Endothelial cell of umbilical vein (primary cell): Measurements from ENCODE around the gene AMN1. TPM values are rescaled to one million over a fixed set of nuclear protein-coding genes. Genes with fewer than 3 reads are reported as not detected.
"Not testable (repeated sequence)": the region's sequence is repeated elsewhere in the genome, so short reads cannot be mapped to it uniquely, and the experiment has no call there.

Experiments
- BruUV-seq: library from RNA; stranded (reverse); fragments of 400-500 nt; replicated peaks from 2 replicates; lab custom pipeline; 2021; lab: Mats Ljungman, UMichigan
- CTCF ChIA-PET: fragments of 300-600, 350-600 bp; sonication (Branson Sonifier 250); formaldehyde crosslinking; loops from one replicate; lab custom pipeline; 2021; ENCODE audit warnings: antibody characterized with exemption, inconsistent platforms; lab: Charles Lee
- POLR2A ChIA-PET: fragments of 300-600, 350-600 bp; sonication (Branson Sonifier 250); formaldehyde crosslinking; loops from one replicate; lab custom pipeline; 2021; ENCODE audit warnings: antibody characterized with exemption, inconsistent platforms; lab: Charles Lee
- DNase-seq: peaks from one replicate; pipeline ENCODE4 v3.0.0-alpha.2; 2011; ENCODE audit warnings: low read depth, low spot score
- FAIRE-seq: peaks from 2 replicates; lab custom pipeline; 2011; peaks lifted over from hg19 to GRCh38; lab: Jason Lieb, UNC
- H2AFZ ChIP-seq: 2 replicates; pipeline ENCODE4 v1.6.0; 2012; ENCODE audit warnings: low read depth, low read length, control low read depth, inconsistent platforms
- H3K27ac ChIP-seq: 2 replicates; pipeline ENCODE4 v1.5.1; 2011; ENCODE audit warnings: low read depth, mild to moderate bottlenecking, control low read depth, low read length, moderate library complexity; ENCODE audit not compliant: insufficient read depth
- H3K27me3 ChIP-seq, 2 experiments: 2 replicates each; pipeline versions ENCODE4 v1.6.0 to v1.6.1; 2011; ENCODE audit warnings: low read length in 2 of 2, mixed read lengths in 1 of 2; ENCODE audit not compliant: control insufficient read depth in 2 of 2, insufficient read depth in 2 of 2
- H3K36me3 ChIP-seq, 2 experiments: 2 replicates in 1 of 2; 3 replicates in 1 of 2; pipeline ENCODE4 v1.5.1; 2011; ENCODE audit warnings: low read length in 2 of 2, mild to moderate bottlenecking in 1 of 2, moderate library complexity in 1 of 2; ENCODE audit not compliant: control insufficient read depth in 2 of 2, insufficient read depth in 2 of 2; ENCODE audit errors: extremely low read depth in 1 of 2
- H3K4me1 ChIP-seq: 3 replicates; pipeline ENCODE4 v1.5.1; 2011; ENCODE audit warnings: mild to moderate bottlenecking, low read length; ENCODE audit not compliant: control insufficient read depth, insufficient read depth; ENCODE audit errors: extremely low read depth
- H3K4me2 ChIP-seq: 2 replicates; pipeline ENCODE4 v1.6.1; 2011; ENCODE audit warnings: low read length, control low read depth, mixed read lengths; ENCODE audit not compliant: insufficient read depth
- H3K4me3 ChIP-seq, 3 experiments: fragments of 200-600 bp in 1 of 3; sonication (generic), shearing (Covaris generic) in 1 of 3; replicated peaks in 1 of 3; 2 replicates each; pipeline ENCODE4 v1.5.1; 2011 to 2016; ENCODE audit warnings: control low read depth in 3 of 3, low read length in 3 of 3, mild to moderate bottlenecking in 2 of 3, inconsistent platforms in 1 of 3, low read depth in 1 of 3, moderate library complexity in 1 of 3; ENCODE audit not compliant: insufficient read depth in 1 of 3
- H3K79me2 ChIP-seq: 2 replicates; pipeline ENCODE4 v1.6.0; 2012; ENCODE audit warnings: low read length, inconsistent platforms; ENCODE audit not compliant: control insufficient read depth, insufficient read depth
- H3K9ac ChIP-seq: replicated peaks from 2 replicates; pipeline ENCODE3; 2011; ENCODE audit warnings: low read length, control low read depth; ENCODE audit not compliant: insufficient read depth; ENCODE audit errors: extremely low read depth
- H3K9me1 ChIP-seq: replicated peaks from 3 replicates; pipeline ENCODE4 v1.6.0; 2011; ENCODE audit warnings: mild to moderate bottlenecking, low read length; ENCODE audit not compliant: control insufficient read depth, insufficient read depth; ENCODE audit errors: extremely low read depth
- H3K9me3 ChIP-seq: replicated peaks from 2 replicates; pipeline ENCODE4 v1.5.1; 2012; ENCODE audit warnings: low read length, inconsistent platforms; ENCODE audit not compliant: control insufficient read depth, insufficient read depth
- H4K20me1 ChIP-seq: replicated peaks from 2 replicates; pipeline ENCODE3; 2011; ENCODE audit warnings: mild to moderate bottlenecking, low read length; ENCODE audit not compliant: control insufficient read depth, insufficient read depth; ENCODE audit errors: extremely low read depth
- CTCF ChIP-seq, 2 donors: IDR thresholded peaks; 1 replicate in 1 of 2; 2 replicates in 1 of 2; pipeline ENCODE4 v1.5.1; 2011; ENCODE audit warnings: low read length in 2 of 2, mild to moderate bottlenecking in 2 of 2, moderate library complexity in 2 of 2, control low read depth in 1 of 2, inconsistent platforms in 1 of 2, low read depth in 1 of 2; ENCODE audit not compliant: insufficient read depth in 1 of 2; ENCODE audit errors: extremely low read depth in 1 of 2
- EZH2 ChIP-seq: IDR thresholded peaks from 2 replicates; pipeline ENCODE4 v1.6.1; 2012; ENCODE audit warnings: borderline replicate concordance, low read depth, mild to moderate bottlenecking, moderate library complexity, low read length, inconsistent platforms; ENCODE audit not compliant: severe bottlenecking
- FOS ChIP-seq: IDR thresholded peaks from 2 replicates; pipeline ENCODE4 v1.6.1; 2011; ENCODE audit warnings: mild to moderate bottlenecking, low read length, moderate library complexity, borderline replicate concordance; ENCODE audit not compliant: insufficient read depth
- GATA2 ChIP-seq: IDR thresholded peaks from 2 replicates; pipeline ENCODE4 v1.7.0; 2011; ENCODE audit warnings: low read depth, mild to moderate bottlenecking, moderate library complexity, mixed read lengths, low read length; ENCODE audit not compliant: insufficient read length, insufficient read depth
- JUN ChIP-seq: IDR thresholded peaks from 2 replicates; pipeline ENCODE4 v1.6.1; 2011; ENCODE audit warnings: borderline replicate concordance, low read depth; ENCODE audit not compliant: insufficient read length, insufficient read depth
- MAX ChIP-seq: IDR thresholded peaks from 2 replicates; pipeline ENCODE4 v1.6.1; 2011; ENCODE audit not compliant: insufficient read depth, insufficient read length
- MYC ChIP-seq: IDR thresholded peaks from one replicate; pipeline ENCODE4 v1.6.1; 2011; ENCODE audit warnings: mild to moderate bottlenecking, low read depth, low read length
- POLR2A ChIP-seq: IDR thresholded peaks from 2 replicates; pipeline ENCODE4 v1.6.1; 2012; ENCODE audit warnings: low read depth, mild to moderate bottlenecking, control low read depth, low read length
- POLR2AphosphoS5 ChIP-seq: IDR thresholded peaks from 2 replicates; pipeline ENCODE4 v1.6.1; 2012; ENCODE audit warnings: low read depth, mild to moderate bottlenecking, control low read depth, low read length, moderate library complexity; ENCODE audit not compliant: insufficient read depth
- dilution Hi-C: fragments of 300-500 bp; cut with MboI; formaldehyde crosslinking; loops from one replicate; pipeline ENCODE4 v1.15.0; 2019; ENCODE audit warnings: low sequenced_read_pairs; ENCODE audit not compliant: extremely low pct_ligation_motif_present
- intact Hi-C: fragments of 100-400 bp; cut with micrococcal nuclease; formaldehyde crosslinking; loops from one replicate; pipeline ENCODE4 v1.10.0; 2022
- polyA plus RNA-seq, 4 experiments: library from polyadenylated mRNA; depleted of rRNA in 3 of 4; stranded (reverse) in 3 of 4; unstranded in 1 of 4; fragments of >200 nt; gene quantifications; 2 replicates each; pipeline versions ENCODE4 v1.2.1 to v1.2.3, GENCODE V29; 2011 to 2012; ENCODE audit warnings: missing spikeins in 1 of 4
- total RNA-seq: library from RNA; stranded (reverse); gene quantifications from 2 replicates; pipeline ENCODE4 v1.2.3, GENCODE V29; 2021

AMN1 gene
- total and polyA plus RNA-seq, 2 donors (not counting 3 experiments of a cell fraction or from before 2014, with no cell fraction given): 8.5 to 18.0 TPM

GRCh38 chr12:31669582-31669981 lies 59.2 kb downstream of the AMN1 start:
- BruUV-seq, H3K9me1 ChIP-seq, dilution Hi-C loops, H3K4me2 ChIP-seq, H2AFZ ChIP-seq, H3K4me1 ChIP-seq, H3K79me2 ChIP-seq, H3K9ac ChIP-seq, intact Hi-C loops, H3K36me3 ChIP-seq, FAIRE-seq, H3K27ac ChIP-seq, H4K20me1 ChIP-seq, POLR2A ChIA-PET, H3K4me3 ChIP-seq, DNase-seq, H3K27me3 ChIP-seq, H3K9me3 ChIP-seq: not testable (repeated sequence)
- CTCF ChIA-PET: interaction anchor here (1.8 kb wide), 1 partner anchor 16 kb away, joined by 9 read pairs; no protein-coding TSS in a partner anchor

- DNase-seq (no peak), FAIRE-seq (no peak)
- H3K27ac ChIP-seq: no peak overlapping the region
- no TSS peak for BruUV-seq
- no peak overlapping the region for H3K9ac ChIP-seq
- H4K20me1 ChIP-seq: no peaks in the 10 kb centered on the region
- no peaks in the 10 kb centered on the region for H3K9me3 ChIP-seq
- ChIA-PET POLR2A (no interaction called here), CTCF (interaction anchor here (0.7 to 1.8 kb wide), 3 partner anchors 16 to 392 kb away, joined by 3 to 9 read pairs (median 4); no protein-coding TSS in a partner anchor)
- no peaks in the 10 kb centered on the region for H3K9me1 ChIP-seq
- H3K79me2 ChIP-seq: no peaks in the 10 kb centered on the region
- intact Hi-C loops (no loop called here), dilution Hi-C loops (no loop called here)
- no peak overlapping the region for H3K4me2 ChIP-seq
- no peaks in the 10 kb centered on the region for H3K36me3 ChIP-seq
- TF ChIP-seq EZH2: no peak
- TF ChIP-seq GATA2: no peak
- TF ChIP-seq POLR2A: no peak
- TF ChIP-seq POLR2AphosphoS5: no peak
- no peak for TF ChIP-seq FOS
- TF ChIP-seq CTCF (IDR thresholded peaks at IDR 0.05; ENCODE audit: extremely low read depth in 1 of 2, insufficient read depth in 1 of 2, low read depth in 1 of 2, low read length in 2 of 2): no peak
- no peak for TF ChIP-seq JUN
- no peak for TF ChIP-seq MYC
- no peak for TF ChIP-seq MAX
- no peaks in the 10 kb centered on the region for H3K4me1 ChIP-seq
- no peak overlapping the region for H3K4me3 ChIP-seq
- no peak overlapping the region for H2AFZ ChIP-seq
- H3K27me3 ChIP-seq: no peaks in the 10 kb centered on the region
Observed at GRCh38 chr12:31669020-31669419, 59.8 kb downstream of the AMN1 start.
